ENCODE measurements around the gene CADM3.
A peak's percentile ranks its signal among the peaks of the same experiment; 100 is the strongest.

CADM3 gene

GRCh38 chr1:159222075-159222865, 50.9 kb downstream of the CADM3 start:
- no peak for DNase-seq (ENCODE audit: low spot score)

GRCh38 chr1:159223004-159223403, 51.6 kb downstream of the CADM3 start:
- TF ChIP-seq CTCF (IDR thresholded peaks at IDR 0.05; ENCODE audit: extremely low read depth, missing control alignments): no peak
- no peak for DNase-seq (ENCODE audit: low spot score)

More at GRCh38 chr1:159222075-159222865, 50.9 kb downstream of the CADM3 start:
- no peak for TF ChIP-seq CTCF (IDR thresholded peaks at IDR 0.05; ENCODE audit: extremely low read depth, missing control alignments)

GRCh38 chr1:159228554-159228953, 57.1 kb downstream of the CADM3 start:
- no peak for TF ChIP-seq CTCF (IDR thresholded peaks at IDR 0.05; ENCODE audit: extremely low read depth, missing control alignments)
- DNase-seq (ENCODE audit: low spot score): no peak

GRCh38 chr1:159229260-159229885, 58.0 kb downstream of the CADM3 start:
- TF ChIP-seq CTCF (IDR thresholded peaks at IDR 0.05; ENCODE audit: extremely low read depth, missing control alignments): no peak
- DNase-seq (ENCODE audit: low spot score): no peak

GRCh38 chr1:159229896-159230295, 58.5 kb downstream of the CADM3 start:
- no peak for TF ChIP-seq CTCF (IDR thresholded peaks at IDR 0.05; ENCODE audit: extremely low read depth, missing control alignments)
- no peak for DNase-seq (ENCODE audit: low spot score)

GRCh38 chr1:159239551-159240220, 68.3 kb downstream of the CADM3 start:
- peak; percentile 41 for DNase-seq (ENCODE audit: low spot score)

More at GRCh38 chr1:159239551-159240220, 68.3 kb downstream of the CADM3 start:
- TF ChIP-seq CTCF (IDR thresholded peaks at IDR 0.05; ENCODE audit: extremely low read depth, missing control alignments): no peak
